HCT116 (cell line): ENCODE results near the gene PGS1. TPM values are rescaled to one million over a fixed set of nuclear protein-coding genes. Genes with fewer than 3 reads are reported as not detected.

ENCODE experiments used
- ATAC-seq: fragments of 200-7000 bp; cut with Tn5 transposase; 2 replicates; pipeline ENCODE4 v1.9.1; 2020; ENCODE audit warnings: mild to moderate bottlenecking, moderate library complexity
- BruUV-seq: library from RNA; stranded (reverse); fragments of 400-500 nt; replicated peaks from 2 replicates; lab custom pipeline; 2021; lab: Mats Ljungman, UMichigan
- CTCF ChIA-PET: fragments of 300-600 bp; sonication (Branson Sonifier 250); formaldehyde crosslinking; loops from one replicate; lab custom pipeline; 2021; ENCODE audit warnings: antibody characterized with exemption; lab: Charles Lee
- POLR2A ChIA-PET: fragments of 300-600, 350-600 bp; sonication (Branson Sonifier 250); formaldehyde crosslinking; loops from one replicate; lab custom pipeline; 2021; ENCODE audit warnings: antibody characterized with exemption; lab: Charles Lee
- RAD21 ChIA-PET, 2 experiments: fragments of 300-600 bp; sonication (Branson Sonifier 250); formaldehyde crosslinking; loops; one replicate each; lab custom pipeline; 2023; ENCODE audit warnings: low total read pairs in 2 of 2; ENCODE audit not compliant: uncharacterized antibody in 2 of 2, unreplicated experiment in 2 of 2, low non-redundant PET in 1 of 2; lab: Charles Lee
- DNase-seq: peaks from one replicate; pipeline ENCODE4 v3.0.0-alpha.2; 2010; ENCODE audit warnings: low read depth, low spot score
- H2AFZ ChIP-seq: fragments of 200-600 bp; shearing (Covaris generic), sonication (generic); 2 replicates; pipeline ENCODE4 v1.6.1; 2017; ENCODE audit warnings: low read depth, mixed run types, mixed read lengths, antibody characterized with exemption, low read length; ENCODE audit not compliant: poor library complexity, severe bottlenecking
- H3K27ac ChIP-seq: 2 replicates; pipeline ENCODE4 v1.5.1; 2012; ENCODE audit warnings: low read depth, low read length
- H3K27me3 ChIP-seq: fragments of 200-600 bp; sonication (generic); 2 replicates; pipeline ENCODE4 v1.6.1; 2016; ENCODE audit warnings: mixed run types, low read length, mixed read lengths; ENCODE audit not compliant: insufficient read depth
- H3K36me3 ChIP-seq, 2 experiments: fragments of 200-500 bp in 1 of 2; fragments of 200-600 bp in 1 of 2; sonication (Bioruptor generic) in 1 of 2; sonication (generic) in 1 of 2; 2 replicates each; pipeline versions ENCODE4 v1.5.1 to v1.6.1; 2014 to 2016; ENCODE audit warnings: low read length in 2 of 2, inconsistent platforms in 1 of 2, mixed read lengths in 1 of 2, mixed run types in 1 of 2; ENCODE audit not compliant: insufficient read depth in 2 of 2, control insufficient read depth in 1 of 2
- H3K4me1 ChIP-seq, 2 experiments: fragments of 200-600 bp in 1 of 2; sonication (generic) in 1 of 2; 2 replicates each; pipeline versions ENCODE4 v1.5.1 to v1.6.1; 2012 to 2017; ENCODE audit warnings: low read length in 2 of 2, inconsistent platforms in 1 of 2, mild to moderate bottlenecking in 1 of 2, mixed read lengths in 1 of 2, mixed run types in 1 of 2, moderate library complexity in 1 of 2; ENCODE audit not compliant: insufficient read depth in 2 of 2, control insufficient read depth in 1 of 2
- H3K4me2 ChIP-seq: fragments of 200-600 bp; sonication (generic); 2 replicates; pipeline ENCODE4 v1.6.1; 2017; ENCODE audit warnings: mixed run types, low read length, mixed read lengths
- H3K4me3 ChIP-seq, 2 experiments: fragments of 200-600 bp in 1 of 2; sonication (generic) in 1 of 2; replicated peaks in 1 of 2; 2 replicates each; pipeline ENCODE4 v1.5.1; 2011 to 2016; ENCODE audit warnings: low read length in 2 of 2, control low read depth in 1 of 2, low read depth in 1 of 2, mild to moderate bottlenecking in 1 of 2, mixed read lengths in 1 of 2, mixed run types in 1 of 2
- H3K79me2 ChIP-seq: fragments of 200-600 bp; sonication (generic); 2 replicates; pipeline ENCODE4 v1.6.1; 2017; ENCODE audit warnings: mild to moderate bottlenecking, mixed run types, low read length, moderate library complexity, mixed read lengths; ENCODE audit not compliant: insufficient read depth
- H3K9ac ChIP-seq: fragments of 200-600 bp; sonication (generic); 2 replicates; pipeline ENCODE4 v1.6.1; 2016; ENCODE audit warnings: low read length, mixed read lengths
- H3K9me2 ChIP-seq: fragments of 200-600 bp; sonication (generic), shearing (Covaris generic); 2 replicates; pipeline ENCODE4 v1.6.1; 2017; ENCODE audit warnings: mixed run types, mild to moderate bottlenecking, moderate library complexity; ENCODE audit not compliant: insufficient read depth
- H3K9me3 ChIP-seq, 2 experiments: fragments of 200-500 bp in 1 of 2; fragments of 200-600 bp in 1 of 2; sonication (Bioruptor generic) in 1 of 2; sonication (generic) in 1 of 2; 2 replicates each; pipeline ENCODE4 v1.6.1; 2014 to 2017; ENCODE audit warnings: low read length in 2 of 2, mixed read lengths in 2 of 2, inconsistent platforms in 1 of 2, low read depth in 1 of 2, mild to moderate bottlenecking in 1 of 2, mixed run types in 1 of 2, moderate library complexity in 1 of 2; ENCODE audit not compliant: control insufficient read depth in 1 of 2, insufficient read depth in 1 of 2
- H4K20me1 ChIP-seq: fragments of 200-600 bp; sonication (generic), shearing (Covaris generic); 2 replicates; pipeline ENCODE4 v1.6.1; 2017; ENCODE audit warnings: mixed run types, mild to moderate bottlenecking, moderate library complexity; ENCODE audit not compliant: insufficient read depth
- CBX3 ChIP-seq: IDR thresholded peaks from 2 replicates; pipeline ENCODE4 v1.6.1; 2012; ENCODE audit warnings: low read depth
- CEBPB ChIP-seq: IDR thresholded peaks from 2 replicates; pipeline ENCODE4 v1.6.1; 2012; ENCODE audit warnings: low read depth
- EZH2phosphoT487 ChIP-seq: fragments of 200-600 bp; IDR thresholded peaks from 2 replicates; pipeline ENCODE4 v1.6.1; 2018; ENCODE audit warnings: antibody characterized with exemption, borderline replicate concordance
- RAD21 ChIP-seq: IDR thresholded peaks from 2 replicates; pipeline ENCODE4 v1.6.1; 2012; ENCODE audit warnings: low read depth, mild to moderate bottlenecking
- REST ChIP-seq: IDR thresholded peaks from 2 replicates; pipeline ENCODE4 v1.6.1; 2012; ENCODE audit warnings: low read depth
- ZNF274 ChIP-seq: fragments of 200-500 bp; sonication (Bioruptor generic); IDR thresholded peaks from 2 replicates; pipeline ENCODE4 v1.6.1; 2014; ENCODE audit warnings: mild to moderate bottlenecking, low read depth, low read length, inconsistent platforms
- intact Hi-C: fragments of 100-400 bp; cut with micrococcal nuclease; formaldehyde crosslinking; loops from 2 replicates; pipeline ENCODE4 v1.10.0; 2022
- total RNA-seq: library from RNA; stranded (reverse); gene quantifications from one replicate; pipeline ENCODE4 v1.2.1, GENCODE V29; 2021; ENCODE audit not compliant: unreplicated experiment

The PGS1 gene
- total RNA-seq, 1 experiment from 2014 or later, result 44.4 TPM

DNA sequence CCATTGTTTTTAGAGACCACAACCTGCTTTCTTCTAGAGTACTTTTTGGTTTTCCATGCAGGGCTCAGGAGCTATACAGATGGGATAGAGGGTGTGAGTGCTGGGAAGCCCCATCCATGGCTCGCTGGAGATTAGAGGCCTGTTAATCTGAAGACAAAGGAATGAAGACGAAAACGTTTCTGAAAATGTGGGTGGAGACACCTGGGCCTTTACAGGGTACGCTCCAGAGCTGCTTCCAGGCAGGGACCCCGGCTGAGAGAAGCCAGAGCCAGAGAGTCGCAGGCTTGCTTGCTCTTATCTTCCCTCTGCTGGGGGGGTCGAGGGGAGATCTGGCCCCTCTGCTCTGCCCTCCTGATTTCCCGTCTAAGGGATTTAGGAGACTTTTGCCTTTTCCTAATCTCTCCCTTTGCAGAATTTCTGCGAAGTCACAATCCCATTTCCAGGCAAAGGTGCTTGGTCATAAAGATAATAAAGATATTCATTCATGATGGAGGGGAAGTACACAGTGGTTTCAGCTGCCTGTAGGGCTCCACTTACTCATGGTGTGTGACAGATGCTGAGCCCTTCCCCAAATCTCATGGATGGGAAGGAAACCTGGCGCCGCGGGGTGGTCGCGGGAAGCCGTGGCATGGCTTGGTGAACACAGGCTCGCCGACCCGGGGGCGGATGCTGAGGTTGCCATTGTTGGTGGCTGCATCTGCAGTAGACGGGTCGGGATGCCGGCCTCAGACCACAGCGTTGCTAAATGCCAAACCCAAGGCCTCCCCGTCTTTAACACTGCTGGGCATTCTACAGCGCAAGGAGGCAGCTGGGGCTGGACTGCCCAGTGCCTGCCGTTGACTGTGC lies 13.8 kb upstream of the PGS1 start:
- CTCF ChIA-PET, result interaction anchor here (1.3 to 1.7 kb wide), 2 partner anchors 58 to 113 kb away, joined by 4 to 7 read pairs; no protein-coding TSS in a partner anchor

More for the DNA sequence above, 13.8 kb upstream of the PGS1 start:
- no peaks in the 10 kb centered on the region for H3K9me3 ChIP-seq
- BruUV-seq, result no TSS peak
- no peaks in the 10 kb centered on the region for H3K36me3 ChIP-seq
- no peaks in the 10 kb centered on the region for H3K9me2 ChIP-seq
- H3K4me2 ChIP-seq, result no peak overlapping the region
- no peak for DNase-seq
- no peak for ATAC-seq
- no peaks in the 10 kb centered on the region for H3K27me3 ChIP-seq
- peaks cover 6 to 23% of the 10 kb centered on the region in 2 experiments; a peak in 3 of 4 replicates for H3K4me1 ChIP-seq
- H4K20me1 ChIP-seq, result no peaks in the 10 kb centered on the region
- peaks cover 2% of the 10 kb centered on the region; the same call in 1 of the 2 replicates for H3K79me2 ChIP-seq
- H3K27ac ChIP-seq, result no peak overlapping the region
- intact Hi-C loops, result loop anchor here (5.0 kb wide), 2 partner anchors 77 to 343 kb away; no protein-coding TSS in a partner anchor
- POLR2A ChIA-PET, result interaction anchor here (1.0 kb wide), 1 partner anchor 50 kb away, joined by 6 read pairs; no protein-coding TSS in a partner anchor
- H2AFZ ChIP-seq, result no peak overlapping the region
- no peak for TF ChIP-seq CBX3
- TF ChIP-seq EZH2phosphoT487, result no peak
- no peak for TF ChIP-seq ZNF274
- no peak for TF ChIP-seq RAD21
- no peak for TF ChIP-seq REST
- TF ChIP-seq CEBPB, result no peak
- TF ChIP-seq, all 23 proteins: peak for 0
- Histone ChIP-seq H3K9ac (no peak overlapping the region), H3K4me3 (no peak overlapping the region)
- RAD21 ChIA-PET, result no interaction called here
